IPS DF 4.7 (cell line): ENCODE data around the gene MYO1A.

Experiments
- DNase-seq: peaks from one replicate; pipeline ENCODE4 v3.0.0-alpha.2; 2013; ENCODE audit warnings: low spot score; ENCODE audit errors: extremely low read depth

Gene MYO1A

GRCh38 chr12:57049890-57050289 lies at the start of gene MYO1A:
MYO1A (minus strand) TSS chr12:57050129; CDS start chr12:57048323, 1,806 bp downstream.
- DNase-seq = no peak

GRCh38 chr12:57099047-57099714 lies 49.3 kb upstream of the MYO1A start:
- no peak for DNase-seq

GRCh38 chr12:57098546-57098945 lies 48.6 kb upstream of the MYO1A start:
- no peak for DNase-seq

GRCh38 chr12:57097554-57097835 lies 47.6 kb upstream of the MYO1A start:
- no peak for DNase-seq

GRCh38 chr12:57096748-57097553 lies 47.0 kb upstream of the MYO1A start:
- DNase-seq = no peak

- DNase-seq = no peak
These were observed 46.2 kb upstream of the MYO1A start for GRCh38 chr12:57096099-57096572.

GRCh38 chr12:57095440-57095839 lies 45.5 kb upstream of the MYO1A start:
- no peak for DNase-seq

- no peak for DNase-seq
These were observed 44.6 kb upstream of the MYO1A start for GRCh38 chr12:57094208-57095160.

GRCh38 chr12:57093415-57094207 lies 43.7 kb upstream of the MYO1A start:
- no peak for DNase-seq

GRCh38 chr12:57092876-57093414 lies 43.0 kb upstream of the MYO1A start:
- no peak for DNase-seq

GRCh38 chr12:57092529-57092862 lies 42.6 kb upstream of the MYO1A start:
- no peak for DNase-seq

GRCh38 chr12:57091638-57092528 lies 42.0 kb upstream of the MYO1A start:
- DNase-seq = no peak

- no peak for DNase-seq
These were observed 41.2 kb upstream of the MYO1A start for GRCh38 chr12:57090924-57091637.

GRCh38 chr12:57090490-57090889 lies 40.6 kb upstream of the MYO1A start:
- DNase-seq = no peak

GRCh38 chr12:57089271-57090245 lies 39.6 kb upstream of the MYO1A start:
- DNase-seq = no peak

- no peak for DNase-seq
These were observed 38.7 kb upstream of the MYO1A start, which contains the start of gene NAB2 for GRCh38 chr12:57088354-57089270. NAB2 (plus strand) TSS chr12:57089114; CDS start chr12:57089272, 158 bp downstream.
